ENCODE measurements around the gene PRR3. TPM values are rescaled to one million over a fixed set of nuclear protein-coding genes. Genes with fewer than 3 reads are reported as not detected.

PRR3 gene
- total and polyA plus RNA-seq, 2 of the 13 experiments (the other 11 are each of a cell fraction or from before 2014, with no cell fraction given), result 14.6 to 21.2 TPM

GRCh38 chr6:30578051-30578450 lies 21.0 kb downstream of the PRR3 start:
- intact Hi-C loops (cut with micrococcal nuclease; ENCODE audit: unreplicated experiment), result no loop called here
- Histone ChIP-seq H3K79me2 (ENCODE audit: insufficient read depth, low read length) (peaks cover 34% of the 10 kb centered on the region), H3K4me1 (ENCODE audit: insufficient read depth, low read length) (peaks cover 20% of the 10 kb centered on the region), H3K27me3 (ENCODE audit: control insufficient read depth in 1 of 2, insufficient read depth in 2 of 2, low read length in 2 of 2) (no peaks in the 10 kb centered on the region), H3K9ac (ENCODE audit: insufficient read depth, low read depth, low read length) (no peak overlapping the region), H3K4me3 (replicated peaks in 1 of 3; ENCODE audit: insufficient read depth in 1 of 3, low read depth in 2 of 3, low read length in 3 of 3) (no peak overlapping the region), H3K27ac (ENCODE audit: extremely low read length, insufficient read depth, low read length) (no peak overlapping the region), H3K4me2 (ENCODE audit: low read depth, low read length) (no peak overlapping the region), H3K36me3 (replicated peaks in 1 of 2; ENCODE audit: control insufficient read depth in 1 of 2, insufficient read depth in 2 of 2, low read length in 2 of 2) (peaks cover 46 to 64% of the 10 kb centered on the region in 2 experiments), H4K20me1 (ENCODE audit: insufficient read depth, low read length) (peaks cover 6% of the 10 kb centered on the region; the same call in 1 of the 2 replicates), H2AFZ (ENCODE audit: low read length) (no peak overlapping the region), H3K9me3 (ENCODE audit: low read length) (no peaks in the 10 kb centered on the region)
- DNase-seq (ENCODE audit: low spot score), result no peak
- ChIA-PET CTCF (ENCODE audit: low intra/inter-chr PET ratio, low total read pairs) (no interaction called here), POLR2A (no interaction called here)
- 97% methylated on average over 8 of the region's 8 CpGs for WGBS (ENCODE audit: low lambda C conversion rate)
- TF ChIP-seq ZNF672 (CRISPR knock-in tag; IDR thresholded peaks at IDR 0.05), result no peak
- TF ChIP-seq PHF8 (CRISPR knock-in tag; IDR thresholded peaks at IDR 0.05), result no peak
- TF ChIP-seq ZNF574 (CRISPR knock-in tag; IDR thresholded peaks at IDR 0.05), result no peak
- no peak for TF ChIP-seq ZNF652 (CRISPR knock-in tag; IDR thresholded peaks at IDR 0.05; ENCODE audit: borderline replicate concordance, low read depth)
- no peak for TF ChIP-seq NFKBIZ (CRISPR knock-in tag; IDR thresholded peaks at IDR 0.05)
- no peak for TF ChIP-seq ZBTB49 (CRISPR knock-in tag; IDR thresholded peaks at IDR 0.05; ENCODE audit: borderline replicate concordance)
- TF ChIP-seq ETS1 (CRISPR knock-in tag; IDR thresholded peaks at IDR 0.05), result no peak
- TF ChIP-seq CEBPG (CRISPR knock-in tag; IDR thresholded peaks at IDR 0.05), result no peak
- TF ChIP-seq PTBP1 (IDR thresholded peaks at IDR 0.05; ENCODE audit: low read depth, low read length, poor library complexity, severe bottlenecking), result no peak
- TF ChIP-seq SMARCC2 (IDR thresholded peaks at IDR 0.05), result no peak
- no peak for TF ChIP-seq THAP11 (CRISPR knock-in tag; IDR thresholded peaks at IDR 0.05)
- TF ChIP-seq SATB2 (CRISPR knock-in tag; IDR thresholded peaks at IDR 0.05), result no peak
- TF ChIP-seq PHF21A (CRISPR knock-in tag; IDR thresholded peaks at IDR 0.05), result no peak
- no peak for TF ChIP-seq SIX1 (CRISPR knock-in tag; IDR thresholded peaks at IDR 0.05; ENCODE audit: borderline replicate concordance)
- TF ChIP-seq THYN1 (CRISPR knock-in tag; IDR thresholded peaks at IDR 0.05; ENCODE audit: borderline replicate concordance, low read depth), result no peak
- TF ChIP-seq ATRX (CRISPR knock-in tag; IDR thresholded peaks at IDR 0.05; ENCODE audit: borderline replicate concordance), result no peak
- no peak for TF ChIP-seq ZNF224 (CRISPR knock-in tag; IDR thresholded peaks at IDR 0.05)
- TF ChIP-seq ZFP36L2 (CRISPR knock-in tag; IDR thresholded peaks at IDR 0.05), result no peak
- BruUV-seq (replicated peaks), result no TSS peak
- in situ Hi-C loops (cut with HindIII; ENCODE audit: extremely low pct_ligation_motif_present, low pct_unique_long_range_greater_than_20kb), result no loop called here
- FAIRE-seq, result no peak
- ATAC-seq, result no peak
